Esophagus muscularis mucosa (tissue), 4 donors: ENCODE data around the gene PPP2R3B.

Experiments used
- EP300 ChIP-seq: sonication (generic); formaldehyde crosslinking; IDR thresholded peaks from one replicate; pipeline ENCODE4 v1.6.1; 2017; ENCODE audit warnings: antibody characterized with exemption
- POLR2A ChIP-seq: fragments of 450-650 bp; IDR thresholded peaks from one replicate; pipeline ENCODE4 v1.6.1; 2017; ENCODE audit warnings: antibody characterized with exemption, moderate library complexity, mild to moderate bottlenecking, low read depth
- POLR2AphosphoS5 ChIP-seq, 2 donors: sonication (generic); formaldehyde crosslinking; IDR thresholded peaks; one replicate each; pipeline ENCODE4 v1.6.1; 2017; ENCODE audit warnings: antibody characterized with exemption in 2 of 2
- TF ChIP-seq, protein P1 (sequence below), 3 experiments: fragments of 200-600 bp in 2 of 3; fragments of 450-650 bp in 1 of 3; sonication (generic) in 2 of 3; IDR thresholded peaks; one replicate each; pipeline ENCODE4 v1.5.1; 2017 to 2019; ENCODE audit warnings: antibody characterized with exemption in 3 of 3, mild to moderate bottlenecking in 2 of 3, moderate library complexity in 1 of 3

DNA sequence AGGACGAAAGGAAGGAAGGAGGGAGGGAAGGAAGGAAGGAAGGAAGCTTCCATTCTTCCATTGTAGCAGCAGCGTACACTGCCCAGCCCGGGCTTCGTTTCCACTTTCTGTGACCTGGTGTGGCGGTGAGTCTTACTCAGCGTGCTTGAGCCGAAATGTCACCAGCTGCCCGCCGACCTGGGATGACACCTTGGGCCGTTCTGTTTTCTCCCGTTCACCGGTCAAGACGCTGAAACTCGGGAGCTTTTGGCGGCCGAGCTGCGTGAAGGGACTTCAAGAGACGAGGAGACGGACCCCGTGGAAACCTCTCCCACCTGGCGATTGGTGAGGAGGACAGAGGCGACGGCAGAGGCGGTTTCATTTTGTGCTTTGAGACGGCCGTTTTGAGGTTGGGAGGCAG lies 47.1 kb upstream of the PPP2R3B start:
- TF ChIP-seq, protein P1, sequence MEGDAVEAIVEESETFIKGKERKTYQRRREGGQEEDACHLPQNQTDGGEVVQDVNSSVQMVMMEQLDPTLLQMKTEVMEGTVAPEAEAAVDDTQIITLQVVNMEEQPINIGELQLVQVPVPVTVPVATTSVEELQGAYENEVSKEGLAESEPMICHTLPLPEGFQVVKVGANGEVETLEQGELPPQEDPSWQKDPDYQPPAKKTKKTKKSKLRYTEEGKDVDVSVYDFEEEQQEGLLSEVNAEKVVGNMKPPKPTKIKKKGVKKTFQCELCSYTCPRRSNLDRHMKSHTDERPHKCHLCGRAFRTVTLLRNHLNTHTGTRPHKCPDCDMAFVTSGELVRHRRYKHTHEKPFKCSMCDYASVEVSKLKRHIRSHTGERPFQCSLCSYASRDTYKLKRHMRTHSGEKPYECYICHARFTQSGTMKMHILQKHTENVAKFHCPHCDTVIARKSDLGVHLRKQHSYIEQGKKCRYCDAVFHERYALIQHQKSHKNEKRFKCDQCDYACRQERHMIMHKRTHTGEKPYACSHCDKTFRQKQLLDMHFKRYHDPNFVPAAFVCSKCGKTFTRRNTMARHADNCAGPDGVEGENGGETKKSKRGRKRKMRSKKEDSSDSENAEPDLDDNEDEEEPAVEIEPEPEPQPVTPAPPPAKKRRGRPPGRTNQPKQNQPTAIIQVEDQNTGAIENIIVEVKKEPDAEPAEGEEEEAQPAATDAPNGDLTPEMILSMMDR (IDR thresholded peaks at IDR 0.05): no peak
- TF ChIP-seq POLR2AphosphoS5 (IDR thresholded peaks at IDR 0.05) (no peak), EP300 (no peak), POLR2A (no peak)
